Measurements from ENCODE around the gene FRMD4A. TPM values are rescaled to one million over a fixed set of nuclear protein-coding genes. Genes with fewer than 3 reads are reported as not detected.

Gene FRMD4A
- total and polyA plus RNA-seq, 2 experiments from 2014 or later: 5.4 to 10.3 TPM

- H2AFZ ChIP-seq: no peak overlapping the region
- DNase-seq (ENCODE audit: low spot score): no peak
- no peak overlapping the region for H3K4me3 ChIP-seq
- 67% methylated on average over 4 of the region's 4 CpGs for WGBS (ENCODE audit: low lambda C conversion rate, missing lambda C conversion rate)
- no peak overlapping the region for H3K27ac ChIP-seq
- no peaks in the 10 kb centered on the region for H3K79me2 ChIP-seq
- no peaks in the 10 kb centered on the region for H4K20me1 ChIP-seq (ENCODE audit: insufficient read depth, poor library complexity, severe bottlenecking)
- no peaks in the 10 kb centered on the region for H3K9me3 ChIP-seq (ENCODE audit: low read depth)
- no peak for TF ChIP-seq EZH2 (IDR thresholded peaks at IDR 0.05; ENCODE audit: borderline replicate concordance)
- TF ChIP-seq, protein P1, sequence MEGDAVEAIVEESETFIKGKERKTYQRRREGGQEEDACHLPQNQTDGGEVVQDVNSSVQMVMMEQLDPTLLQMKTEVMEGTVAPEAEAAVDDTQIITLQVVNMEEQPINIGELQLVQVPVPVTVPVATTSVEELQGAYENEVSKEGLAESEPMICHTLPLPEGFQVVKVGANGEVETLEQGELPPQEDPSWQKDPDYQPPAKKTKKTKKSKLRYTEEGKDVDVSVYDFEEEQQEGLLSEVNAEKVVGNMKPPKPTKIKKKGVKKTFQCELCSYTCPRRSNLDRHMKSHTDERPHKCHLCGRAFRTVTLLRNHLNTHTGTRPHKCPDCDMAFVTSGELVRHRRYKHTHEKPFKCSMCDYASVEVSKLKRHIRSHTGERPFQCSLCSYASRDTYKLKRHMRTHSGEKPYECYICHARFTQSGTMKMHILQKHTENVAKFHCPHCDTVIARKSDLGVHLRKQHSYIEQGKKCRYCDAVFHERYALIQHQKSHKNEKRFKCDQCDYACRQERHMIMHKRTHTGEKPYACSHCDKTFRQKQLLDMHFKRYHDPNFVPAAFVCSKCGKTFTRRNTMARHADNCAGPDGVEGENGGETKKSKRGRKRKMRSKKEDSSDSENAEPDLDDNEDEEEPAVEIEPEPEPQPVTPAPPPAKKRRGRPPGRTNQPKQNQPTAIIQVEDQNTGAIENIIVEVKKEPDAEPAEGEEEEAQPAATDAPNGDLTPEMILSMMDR (IDR thresholded peaks at IDR 0.05; ENCODE audit: poor library complexity): no peak
- TF ChIP-seq EZH2phosphoT487 (IDR thresholded peaks at IDR 0.05; ENCODE audit: low read depth, severe bottlenecking, unreplicated experiment): no peak
- peaks cover 14% of the 10 kb centered on the region for H3K4me1 ChIP-seq (ENCODE audit: insufficient read depth)
- no peaks in the 10 kb centered on the region for H3K9me2 ChIP-seq (replicated peaks; ENCODE audit: insufficient read depth)
- no peaks in the 10 kb centered on the region for H3K36me3 ChIP-seq (replicated peaks; ENCODE audit: insufficient read depth, low read depth)
- H3K4me2 ChIP-seq: no peak overlapping the region
- no peaks in the 10 kb centered on the region for H3K27me3 ChIP-seq
These were observed 539.2 kb downstream of the FRMD4A start for GRCh38 chr10:13791483-13791882.

DNA sequence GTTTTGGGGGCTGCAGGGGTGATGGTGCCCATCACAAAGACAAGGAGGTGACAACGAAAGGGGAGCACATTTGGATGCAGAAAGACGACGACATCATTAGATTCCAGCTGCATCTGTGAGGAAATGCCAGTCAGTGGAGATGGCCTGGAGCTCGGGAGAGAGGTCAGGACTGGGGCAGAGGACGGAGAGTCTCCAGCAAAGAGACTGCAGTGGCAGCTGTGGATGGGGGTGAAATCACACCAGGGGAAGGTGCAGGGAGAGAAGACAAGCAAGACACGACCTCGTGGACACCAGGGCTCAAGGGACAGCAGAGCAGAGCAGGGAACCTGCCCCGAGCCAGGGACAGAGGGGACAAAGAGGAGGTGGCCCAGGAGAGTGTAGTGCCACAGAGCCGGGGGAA lies 540.5 kb downstream of the FRMD4A start:
- H3K27ac ChIP-seq: no peak overlapping the region

DNA sequence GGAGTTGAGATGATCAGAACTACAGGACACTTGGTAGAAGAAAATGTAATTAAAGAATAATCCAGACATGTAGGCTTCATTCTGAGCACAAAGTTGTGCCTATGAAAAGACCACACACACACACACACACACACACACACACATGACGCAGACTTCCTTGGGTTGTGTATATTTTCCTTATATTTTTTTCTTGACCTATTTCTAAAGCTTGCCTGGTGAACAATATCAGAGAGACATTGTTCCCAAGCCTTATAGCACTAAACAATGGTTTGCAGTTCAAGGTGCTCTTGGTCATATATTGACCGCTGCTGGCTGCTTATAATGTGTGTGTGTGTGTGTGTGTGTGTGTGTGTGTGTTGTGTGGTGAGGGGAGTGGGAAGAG lies 541.3 kb downstream of the FRMD4A start:
- H4K20me1 ChIP-seq (ENCODE audit: insufficient read depth, poor library complexity, severe bottlenecking): no peaks in the 10 kb centered on the region
- no peak for DNase-seq (ENCODE audit: low spot score)
- no peak overlapping the region for H2AFZ ChIP-seq
- no peaks in the 10 kb centered on the region for H3K27me3 ChIP-seq
- no peaks in the 10 kb centered on the region for H3K36me3 ChIP-seq (replicated peaks; ENCODE audit: insufficient read depth, low read depth)
- WGBS (ENCODE audit: low lambda C conversion rate, missing lambda C conversion rate): 48% methylated on average over 2 of the region's 2 CpGs
- TF ChIP-seq EZH2 (IDR thresholded peaks at IDR 0.05; ENCODE audit: borderline replicate concordance): no peak
- TF ChIP-seq, protein P1 (IDR thresholded peaks at IDR 0.05; ENCODE audit: poor library complexity): no peak
- no peak overlapping the region for H3K4me2 ChIP-seq
- no peaks in the 10 kb centered on the region for H3K9me2 ChIP-seq (replicated peaks; ENCODE audit: insufficient read depth)
- peaks cover 7% of the 10 kb centered on the region for H3K4me1 ChIP-seq (ENCODE audit: insufficient read depth)
- H3K9me3 ChIP-seq (ENCODE audit: low read depth): no peaks in the 10 kb centered on the region
- H3K27ac ChIP-seq: no peak overlapping the region
- H3K4me3 ChIP-seq: no peak overlapping the region
- H3K79me2 ChIP-seq: no peaks in the 10 kb centered on the region

More for the DNA sequence above, 540.5 kb downstream of the FRMD4A start:
- no peaks in the 10 kb centered on the region for H3K36me3 ChIP-seq (replicated peaks; ENCODE audit: insufficient read depth, low read depth)
- WGBS (ENCODE audit: low lambda C conversion rate, missing lambda C conversion rate): 82% methylated on average over 9 of the region's 9 CpGs
- peaks cover 7% of the 10 kb centered on the region for H3K4me1 ChIP-seq (ENCODE audit: insufficient read depth)
- H2AFZ ChIP-seq: no peak overlapping the region
- no peak for DNase-seq (ENCODE audit: low spot score)
- H3K4me3 ChIP-seq: no peak overlapping the region
- H3K9me3 ChIP-seq (ENCODE audit: low read depth): no peaks in the 10 kb centered on the region
- H4K20me1 ChIP-seq (ENCODE audit: insufficient read depth, poor library complexity, severe bottlenecking): no peaks in the 10 kb centered on the region
- no peak overlapping the region for H3K4me2 ChIP-seq
- TF ChIP-seq, protein P1 (IDR thresholded peaks at IDR 0.05; ENCODE audit: poor library complexity): no peak
- TF ChIP-seq EZH2phosphoT487 (IDR thresholded peaks at IDR 0.05; ENCODE audit: low read depth, severe bottlenecking, unreplicated experiment): no peak
- TF ChIP-seq EZH2 (IDR thresholded peaks at IDR 0.05; ENCODE audit: borderline replicate concordance): no peak
- H3K79me2 ChIP-seq: no peaks in the 10 kb centered on the region
- no peaks in the 10 kb centered on the region for H3K27me3 ChIP-seq
- H3K9me2 ChIP-seq (replicated peaks; ENCODE audit: insufficient read depth): no peaks in the 10 kb centered on the region

Data from hepatocyte (in vitro differentiated cells).